ENCODE results near the gene ERP27.

GRCh38 chr12:14868916-14869506 lies 69.3 kb downstream of the ERP27 start:
- TF ChIP-seq CTCF (IDR thresholded peaks at IDR 0.05; ENCODE audit: low read length) (no peak), EZH2phosphoT487 (IDR thresholded peaks at IDR 0.05; ENCODE audit: low read length) (no peak)

All from MM.1S (cell line).